Measurements from ENCODE around the gene ABCC3. TPM values are rescaled to one million over a fixed set of nuclear protein-coding genes. Genes with fewer than 3 reads are reported as not detected.
A peak's percentile ranks its signal among the peaks of the same experiment; 100 is the strongest.

The ABCC3 gene
- total RNA-seq, 3 donors from 2014 or later (not counting 1 experiment from before 2014, with no cell fraction given), result 1.6 to 13.2 (median 5.9) TPM

DNA sequence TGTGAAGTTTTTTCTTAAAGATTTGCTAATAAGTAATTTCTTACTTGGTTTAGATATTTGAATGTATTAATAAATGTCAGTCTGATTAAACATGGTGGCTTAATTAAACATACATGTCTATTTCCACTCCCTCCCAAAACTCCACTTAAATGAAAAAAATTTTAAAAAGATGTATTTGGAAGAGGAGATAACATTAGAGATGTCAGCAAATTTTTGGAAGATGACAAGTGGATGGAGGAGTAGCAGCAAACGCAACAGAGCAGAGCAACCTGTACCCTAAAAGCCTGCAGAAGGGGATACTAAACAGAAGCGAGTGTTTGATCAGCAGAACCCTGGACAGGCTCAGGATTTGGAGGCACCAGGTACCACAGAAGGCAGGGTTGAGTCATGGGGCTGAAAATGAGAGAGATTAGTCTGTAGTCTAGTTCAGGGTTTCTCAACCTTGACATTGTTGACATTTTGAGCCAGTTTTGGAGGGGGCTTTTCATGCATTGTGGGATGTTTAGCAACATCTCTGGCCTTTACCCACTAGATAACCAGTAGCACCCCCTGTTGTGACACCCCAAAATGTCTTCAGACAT, 102.5 kb downstream of the ABCC3 start:
- H3K27me3 ChIP-seq (ENCODE audit: control insufficient read depth, insufficient read depth, low read length), result no peaks in the 10 kb centered on the region
- no peak for DNase-seq
- H3K27ac ChIP-seq (ENCODE audit: low read length), result no peak overlapping the region
- no peak overlapping the region for H3K4me3 Mint-ChIP-seq
- peak overlapping the region; percentile 11 to 74 for H3K27ac Mint-ChIP-seq
- H3K36me3 Mint-ChIP-seq, result peaks cover 10% of the 10 kb centered on the region
- peaks cover 44% of the 10 kb centered on the region for H3K36me3 ChIP-seq (ENCODE audit: control insufficient read depth, insufficient read depth, low read length)
- no peak overlapping the region for H3K4me3 ChIP-seq (ENCODE audit: low read length)
- no peaks in the 10 kb centered on the region for H3K27me3 Mint-ChIP-seq (ENCODE audit: low read depth in 2 of 2)
- peaks cover 16% of the 10 kb centered on the region for H3K4me1 ChIP-seq (ENCODE audit: control insufficient read depth, insufficient read depth, low read length)
- intact Hi-C loops (cut with micrococcal nuclease), result no loop called here
- no peak for ATAC-seq
- TF ChIP-seq, protein P1, sequence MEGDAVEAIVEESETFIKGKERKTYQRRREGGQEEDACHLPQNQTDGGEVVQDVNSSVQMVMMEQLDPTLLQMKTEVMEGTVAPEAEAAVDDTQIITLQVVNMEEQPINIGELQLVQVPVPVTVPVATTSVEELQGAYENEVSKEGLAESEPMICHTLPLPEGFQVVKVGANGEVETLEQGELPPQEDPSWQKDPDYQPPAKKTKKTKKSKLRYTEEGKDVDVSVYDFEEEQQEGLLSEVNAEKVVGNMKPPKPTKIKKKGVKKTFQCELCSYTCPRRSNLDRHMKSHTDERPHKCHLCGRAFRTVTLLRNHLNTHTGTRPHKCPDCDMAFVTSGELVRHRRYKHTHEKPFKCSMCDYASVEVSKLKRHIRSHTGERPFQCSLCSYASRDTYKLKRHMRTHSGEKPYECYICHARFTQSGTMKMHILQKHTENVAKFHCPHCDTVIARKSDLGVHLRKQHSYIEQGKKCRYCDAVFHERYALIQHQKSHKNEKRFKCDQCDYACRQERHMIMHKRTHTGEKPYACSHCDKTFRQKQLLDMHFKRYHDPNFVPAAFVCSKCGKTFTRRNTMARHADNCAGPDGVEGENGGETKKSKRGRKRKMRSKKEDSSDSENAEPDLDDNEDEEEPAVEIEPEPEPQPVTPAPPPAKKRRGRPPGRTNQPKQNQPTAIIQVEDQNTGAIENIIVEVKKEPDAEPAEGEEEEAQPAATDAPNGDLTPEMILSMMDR (IDR thresholded peaks at IDR 0.05), result no peak
- 90% methylated on average over 2 of the region's 2 CpGs for WGBS (ENCODE audit: insufficient coverage)
- H3K4me1 Mint-ChIP-seq, result peaks cover 34 to 43% of the 10 kb centered on the region in 2 donors
- no peaks in the 10 kb centered on the region for H3K9me3 Mint-ChIP-seq
- H3K9me3 ChIP-seq (ENCODE audit: control insufficient read depth, insufficient read depth, low read length), result no peaks in the 10 kb centered on the region

DNA sequence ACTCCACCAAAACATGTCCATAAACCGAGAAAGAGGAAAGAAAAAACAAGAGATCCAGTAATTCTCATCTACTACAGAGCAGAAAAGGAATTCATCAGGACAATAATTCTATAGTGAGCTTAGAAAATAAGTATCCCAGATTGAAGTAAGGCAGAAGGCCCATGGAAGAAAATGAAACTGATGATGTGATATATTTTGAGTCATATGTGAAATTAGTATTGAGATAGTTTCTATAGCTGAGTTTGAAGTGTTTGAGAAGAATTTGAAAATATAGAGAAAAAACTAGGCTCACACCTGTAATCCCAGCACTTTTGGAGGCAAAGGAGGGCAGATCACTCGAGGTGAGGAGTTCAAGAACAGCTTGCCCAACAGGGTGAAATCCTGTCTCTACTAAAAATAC, 104.4 kb downstream of the ABCC3 start:
- Mint-ChIP-seq H3K4me1 (peaks cover 26 to 36% of the 10 kb centered on the region in 2 donors), H3K36me3 (peaks cover 10% of the 10 kb centered on the region), H3K27ac (peak overlapping the region; percentile 64 to 74), H3K27me3 (ENCODE audit: low read depth in 2 of 2) (no peaks in the 10 kb centered on the region), H3K4me3 (no peak overlapping the region), H3K9me3 (no peaks in the 10 kb centered on the region)
- Histone ChIP-seq H3K4me1 (ENCODE audit: control insufficient read depth, insufficient read depth, low read length) (peaks cover 10% of the 10 kb centered on the region), H3K9me3 (ENCODE audit: control insufficient read depth, insufficient read depth, low read length) (no peaks in the 10 kb centered on the region), H3K36me3 (ENCODE audit: control insufficient read depth, insufficient read depth, low read length) (peaks cover 61% of the 10 kb centered on the region), H3K4me3 (ENCODE audit: low read length) (no peak overlapping the region), H3K27me3 (ENCODE audit: control insufficient read depth, insufficient read depth, low read length) (no peaks in the 10 kb centered on the region), H3K27ac (ENCODE audit: low read length) (no peak overlapping the region)
- TF ChIP-seq, protein P1 (IDR thresholded peaks at IDR 0.05), result no peak
- no peak for DNase-seq
- intact Hi-C loops (cut with micrococcal nuclease), result no loop called here
- WGBS (ENCODE audit: insufficient coverage), result 64% methylated on average over 2 of the region's 2 CpGs
- no peak for ATAC-seq

Other genes starting within 250 kb of the ABCC3 start
- gene LRRC59, start 237.4 kb upstream of the ABCC3 start, total RNA-seq, result 10 to 100 TPM; 55.6 to 62.7 (median 56.0) TPM
- 10 to 100 TPM; 24.2 to 40.6 (median 25.8) TPM for gene ACSF2, start 208.7 kb upstream of the ABCC3 start, total RNA-seq
- gene CHAD, start 166.0 kb upstream of the ABCC3 start, total RNA-seq, result under 1 TPM in 1 of 3 donors, not detected in 2; 0.60 TPM
- 10 to 100 TPM; 49.0 to 71.3 (median 56.5) TPM for gene RSAD1, start 156.0 kb upstream of the ABCC3 start, total RNA-seq
- 1 to 10 TPM in 1 of 3 donors, under 1 TPM in 2; 0.26 to 4.9 (median 0.70) TPM for gene MYCBPAP, start 126.4 kb upstream of the ABCC3 start, total RNA-seq
- gene EPN3, start 102.1 kb upstream of the ABCC3 start, total RNA-seq, result not detected
- 10 to 100 TPM; 30.7 to 45.5 (median 32.5) TPM for gene SPATA20, start 87.7 kb upstream of the ABCC3 start, total RNA-seq
- not detected for gene CACNA1G, start 74.2 kb upstream of the ABCC3 start, total RNA-seq
- gene ANKRD40, start 73.0 kb downstream of the ABCC3 start, total RNA-seq, result 10 to 100 TPM; 22.1 to 32.0 (median 30.8) TPM
- gene LUC7L3, start 84.7 kb downstream of the ABCC3 start, total RNA-seq, result 100 to 1,000 TPM; 152 to 213 (median 196) TPM
- gene ANKRD40CL, start 132.6 kb downstream of the ABCC3 start, total RNA-seq, result not detected
- not detected for gene WFIKKN2, start 200.7 kb downstream of the ABCC3 start, total RNA-seq
- gene TOB1, start 231.5 kb downstream of the ABCC3 start, total RNA-seq, result 100 to 1,000 TPM in 2 of 3 donors, 10 to 100 TPM in 1; 51.1 to 123 (median 110) TPM